Left lung (tissue), 10 donors: ENCODE results near the gene DNM3. TPM values are rescaled to one million over a fixed set of nuclear protein-coding genes. Genes with fewer than 3 reads are reported as not detected.

Experiments used
- ATAC-seq: fragments of 200-7000 bp; cut with Tn5 transposase; one replicate; pipeline ENCODE4 v1.9.1; 2020; ENCODE audit warnings: moderate library complexity
- DNase-seq, 4 donors: peaks; one replicate each; pipeline ENCODE4 v3.0.0-alpha.2; 2013 to 2020
- H3K27ac ChIP-seq, 2 donors: fragments of 200-600 bp; sonication (generic) in 1 of 2; one replicate each; pipeline versions ENCODE4 v1.5.0 to v1.8.0; 2020 to 2021
- H3K27me3 ChIP-seq, 2 donors: fragments of 200-600 bp; sonication (generic) in 1 of 2; one replicate each; pipeline versions ENCODE4 v1.5.0 to v1.8.0; 2020 to 2021
- H3K36me3 ChIP-seq, 2 donors: fragments of 200-600 bp; sonication (generic) in 1 of 2; one replicate each; pipeline versions ENCODE4 v1.5.0 to v1.8.0; 2020 to 2021
- H3K4me1 ChIP-seq, 2 donors: fragments of 200-600 bp; one replicate each; pipeline ENCODE4 v1.8.0; 2021
- H3K4me3 ChIP-seq, 2 donors: fragments of 200-600 bp; sonication (generic) in 1 of 2; one replicate each; pipeline versions ENCODE4 v1.5.0 to v1.8.0; 2020 to 2021; ENCODE audit warnings: mild to moderate bottlenecking in 1 of 2
- H3K9me3 ChIP-seq, 2 donors: fragments of 200-600 bp; sonication (generic) in 1 of 2; one replicate each; pipeline versions ENCODE4 v1.5.0 to v1.8.0; 2020 to 2021
- CTCF ChIP-seq, 2 donors: fragments of 200-600 bp; sonication (generic) in 1 of 2; IDR thresholded peaks; one replicate each; pipeline versions ENCODE4 v1.5.0 to v1.8.0; 2021; ENCODE audit warnings: antibody characterized with exemption in 2 of 2
- intact Hi-C, 2 donors: fragments of 100-400 bp; cut with DNase I; formaldehyde crosslinking; loops; one replicate each; pipeline versions ENCODE4 v1.11.2 to v1.14.2; 2022
- polyA plus RNA-seq, 6 donors: library from polyadenylated mRNA; unstranded; fragments of 120-200 nt; gene quantifications; one replicate each; pipeline ENCODE4 v1.2.1, GENCODE V29; 2013; ENCODE audit not compliant: insufficient read length in 6 of 6
- total RNA-seq, 2 donors: library from RNA; stranded (reverse); fragmentation: NEBNext Ultra II Directional; extraction: Animal tissue kit (Norgen Biotek cat#: 25700); gene quantifications; one replicate each; pipeline ENCODE4 v1.2.1, GENCODE V29; 2021
- donor health status: DM: no; HTN: yes; CAD: no.
- donor health status: DM: no; HTN: no; CAD: no.

Gene DNM3
- total and polyA plus RNA-seq, 8 donors = 5.2 to 7.7 (median 6.3) TPM

DNA sequence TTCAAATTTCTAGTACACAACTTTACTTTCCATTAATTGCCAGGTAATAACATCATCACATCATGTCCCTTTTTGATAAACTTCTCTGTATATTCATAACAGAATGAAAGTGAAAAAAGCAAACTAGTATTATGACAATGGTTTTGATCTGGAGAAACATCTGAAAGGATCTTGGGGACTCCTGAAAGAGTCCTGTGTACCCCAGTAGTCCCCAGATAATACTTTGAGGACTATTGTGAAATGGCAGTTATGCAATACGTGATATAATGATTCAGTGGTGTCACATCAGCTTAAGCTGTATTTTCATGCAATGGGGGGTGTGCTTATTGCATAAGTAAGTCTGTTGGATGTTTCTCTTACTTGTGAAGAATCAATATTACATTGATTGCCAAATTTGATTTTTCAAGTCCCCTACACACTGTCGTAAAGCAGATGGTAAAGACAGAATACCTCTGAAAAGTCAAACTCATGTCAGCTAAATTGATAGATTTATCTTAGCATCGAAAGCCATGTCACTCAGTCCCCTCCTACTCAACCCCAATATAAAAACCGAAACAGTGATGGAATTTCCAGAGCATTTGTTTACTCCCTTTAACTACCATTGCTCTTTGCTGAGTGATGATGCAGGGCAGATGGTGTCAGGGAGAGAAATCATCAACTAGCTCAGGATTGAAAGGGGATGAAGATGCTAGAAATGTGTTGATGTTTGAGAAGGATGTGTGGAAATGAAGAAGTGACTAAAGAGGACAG lies 432.5 kb downstream of the DNM3 start:
- Histone ChIP-seq H3K4me3 (no peak overlapping the region), H3K36me3 (no peaks in the 10 kb centered on the region), H3K4me1 (peaks cover 7 to 15% of the 10 kb centered on the region in 2 donors), H3K27ac (no peak overlapping the region), H3K27me3 (no peaks in the 10 kb centered on the region), H3K9me3 (no peaks in the 10 kb centered on the region)
- no peak for TF ChIP-seq CTCF (IDR thresholded peaks at IDR 0.05)
- DNase-seq (no peak), ATAC-seq (no peak)
- intact Hi-C loops = no loop called here

- no peaks in the 10 kb centered on the region for H3K36me3 ChIP-seq
- peaks cover 7 to 10% of the 10 kb centered on the region in 2 donors for H3K4me1 ChIP-seq
- DNase-seq (no peak), ATAC-seq (peak; percentile 69)
- no peaks in the 10 kb centered on the region for H3K27me3 ChIP-seq
- TF ChIP-seq CTCF (IDR thresholded peaks at IDR 0.05) = no peak
- intact Hi-C loops = no loop called here
- H3K4me3 ChIP-seq = no peak overlapping the region
- H3K9me3 ChIP-seq = no peaks in the 10 kb centered on the region
- no peak overlapping the region for H3K27ac ChIP-seq
These were observed 434.2 kb downstream of the DNM3 start for GRCh38 chr1:172275478-172275877.

DNA sequence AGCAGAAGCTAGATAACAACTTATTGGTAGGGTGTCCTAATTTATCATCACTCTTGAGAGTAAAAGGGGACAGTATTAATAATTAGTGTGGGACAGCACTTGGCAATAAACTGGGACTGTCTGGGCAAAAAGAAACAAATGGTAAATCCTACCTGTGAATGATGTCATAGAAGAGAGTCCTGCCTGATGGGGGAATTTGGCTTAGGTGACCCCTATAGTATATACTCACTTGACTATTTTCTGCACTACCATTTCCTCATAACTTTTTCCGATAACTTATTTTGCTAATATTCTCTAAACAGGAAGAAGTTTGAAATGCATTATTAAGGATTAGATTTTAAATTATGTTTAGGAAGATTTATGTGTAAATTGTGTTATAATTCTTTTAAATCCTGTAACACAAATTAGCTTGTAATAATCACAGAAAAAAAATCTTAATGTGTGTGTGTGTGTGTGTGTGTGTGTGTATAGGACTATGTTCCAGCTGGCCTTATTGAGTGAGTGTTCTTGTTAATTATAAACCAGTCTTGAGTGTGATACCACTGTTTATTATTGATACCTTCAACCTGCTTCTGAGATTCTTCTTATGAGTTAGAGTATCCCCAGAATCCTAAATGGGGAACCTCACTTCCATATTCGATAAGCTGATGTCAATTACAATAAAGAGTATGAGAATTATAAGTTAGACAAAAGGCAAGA lies 435.0 kb downstream of the DNM3 start:
- no peak for DNase-seq
- peaks cover 3 to 7% of the 10 kb centered on the region in 2 donors for H3K4me1 ChIP-seq
- H3K27me3 ChIP-seq = no peaks in the 10 kb centered on the region
- H3K36me3 ChIP-seq = no peaks in the 10 kb centered on the region
- H3K4me3 ChIP-seq = no peak overlapping the region
- H3K9me3 ChIP-seq = no peaks in the 10 kb centered on the region
- H3K27ac ChIP-seq = peak overlapping the region in 1 of 2 donors; percentile 16
- intact Hi-C loops = no loop called here
- ATAC-seq = no peak
- TF ChIP-seq CTCF (IDR thresholded peaks at IDR 0.05) = no peak

DNA sequence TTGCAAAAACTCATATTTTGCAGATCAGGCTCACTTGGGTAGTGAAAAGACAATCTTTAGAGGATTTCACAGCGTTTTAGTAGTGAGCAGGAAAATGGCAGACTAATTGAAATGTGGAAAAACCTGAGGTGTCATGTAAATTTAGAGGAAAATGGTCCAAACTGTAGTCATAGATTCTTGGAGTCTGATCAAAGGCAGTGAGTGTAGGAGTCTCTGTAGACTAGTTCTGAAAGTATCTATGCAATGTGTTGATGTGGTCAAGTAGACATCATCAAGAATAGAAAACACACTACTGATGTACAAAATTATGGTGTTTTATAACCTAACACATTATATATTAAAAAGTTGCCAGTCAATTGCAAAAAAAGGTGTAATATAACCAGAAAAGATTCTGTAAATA lies 436.0 kb downstream of the DNM3 start:
- Histone ChIP-seq H3K27ac (peak overlapping the region in 1 of 2 donors; percentile 16), H3K27me3 (no peaks in the 10 kb centered on the region), H3K4me1 (peaks cover 3 to 7% of the 10 kb centered on the region in 2 donors), H3K9me3 (no peaks in the 10 kb centered on the region), H3K36me3 (no peaks in the 10 kb centered on the region), H3K4me3 (no peak overlapping the region)
- DNase-seq (no peak), ATAC-seq (no peak)
- intact Hi-C loops = no loop called here
- TF ChIP-seq CTCF (IDR thresholded peaks at IDR 0.05) = no peak

DNA sequence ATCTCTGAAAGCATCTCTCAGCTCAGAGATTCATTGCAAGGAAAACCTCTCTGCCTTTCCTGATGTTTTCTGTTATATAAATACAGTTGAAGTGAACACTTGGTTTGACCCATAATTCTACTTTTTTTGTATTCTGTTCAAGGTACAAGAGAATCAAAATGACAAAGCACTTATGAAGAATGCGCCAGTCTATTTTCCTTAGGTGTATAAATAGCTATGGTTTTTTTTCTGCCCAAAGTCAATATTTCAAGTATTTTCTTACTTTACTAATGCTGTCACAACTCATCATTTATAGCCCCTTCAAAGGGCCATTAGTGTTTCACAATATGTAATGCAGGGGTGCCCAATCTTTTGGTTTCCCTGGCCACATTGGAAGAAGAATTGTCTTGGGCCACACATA lies 436.7 kb downstream of the DNM3 start:
- Histone ChIP-seq H3K4me3 (no peak overlapping the region), H3K36me3 (no peaks in the 10 kb centered on the region), H3K27ac (peak overlapping the region in 1 of 2 donors; percentile 61), H3K27me3 (no peaks in the 10 kb centered on the region), H3K9me3 (no peaks in the 10 kb centered on the region), H3K4me1 (peaks cover 3 to 7% of the 10 kb centered on the region in 2 donors)
- no peak for TF ChIP-seq CTCF (IDR thresholded peaks at IDR 0.05)
- ATAC-seq = no peak
- no peak for DNase-seq
- intact Hi-C loops = no loop called here
